PC-3 (cell line): Measurements from ENCODE around the gene DENND1B.

Source experiments
- EZH2phosphoT487 ChIP-seq: fragments of 300-600 bp; sonication (generic); IDR thresholded peaks from 2 replicates; pipeline ENCODE4 v1.6.1; 2018; ENCODE audit warnings: mild to moderate bottlenecking, antibody characterized with exemption, low read length, borderline replicate concordance
- TF ChIP-seq, protein P1 (sequence below): fragments of 300-600 bp; sonication (generic); conservative IDR thresholded peaks from 2 replicates; pipeline ENCODE4 v1.5.1; 2017; ENCODE audit warnings: antibody characterized with exemption, low read depth, mild to moderate bottlenecking, low read length

DNA sequence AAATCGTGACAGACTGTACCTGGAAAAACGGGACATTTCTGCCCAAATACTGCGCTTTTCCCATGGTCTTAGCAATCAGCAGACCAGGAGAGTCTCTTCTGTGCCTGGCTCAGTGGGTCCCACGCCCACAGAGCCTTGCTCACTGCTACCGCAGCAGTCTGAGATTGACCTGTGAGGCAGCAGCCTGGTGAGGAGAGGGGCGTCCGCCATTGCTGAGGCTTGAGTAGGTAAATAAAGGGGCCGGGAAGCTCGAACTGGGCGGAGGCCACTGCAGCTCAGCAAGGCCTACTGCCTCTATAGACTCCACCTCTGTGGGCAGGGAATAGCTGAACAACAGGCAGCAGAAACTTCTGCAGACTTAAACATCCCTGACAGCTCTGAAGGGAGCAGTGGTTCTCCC, 203.1 kb downstream of the DENND1B start:
- TF ChIP-seq, protein P1, sequence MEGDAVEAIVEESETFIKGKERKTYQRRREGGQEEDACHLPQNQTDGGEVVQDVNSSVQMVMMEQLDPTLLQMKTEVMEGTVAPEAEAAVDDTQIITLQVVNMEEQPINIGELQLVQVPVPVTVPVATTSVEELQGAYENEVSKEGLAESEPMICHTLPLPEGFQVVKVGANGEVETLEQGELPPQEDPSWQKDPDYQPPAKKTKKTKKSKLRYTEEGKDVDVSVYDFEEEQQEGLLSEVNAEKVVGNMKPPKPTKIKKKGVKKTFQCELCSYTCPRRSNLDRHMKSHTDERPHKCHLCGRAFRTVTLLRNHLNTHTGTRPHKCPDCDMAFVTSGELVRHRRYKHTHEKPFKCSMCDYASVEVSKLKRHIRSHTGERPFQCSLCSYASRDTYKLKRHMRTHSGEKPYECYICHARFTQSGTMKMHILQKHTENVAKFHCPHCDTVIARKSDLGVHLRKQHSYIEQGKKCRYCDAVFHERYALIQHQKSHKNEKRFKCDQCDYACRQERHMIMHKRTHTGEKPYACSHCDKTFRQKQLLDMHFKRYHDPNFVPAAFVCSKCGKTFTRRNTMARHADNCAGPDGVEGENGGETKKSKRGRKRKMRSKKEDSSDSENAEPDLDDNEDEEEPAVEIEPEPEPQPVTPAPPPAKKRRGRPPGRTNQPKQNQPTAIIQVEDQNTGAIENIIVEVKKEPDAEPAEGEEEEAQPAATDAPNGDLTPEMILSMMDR, result no peak
- no peak for TF ChIP-seq EZH2phosphoT487
